ENCODE data around the gene PCDHGB7. TPM values are rescaled to one million over a fixed set of nuclear protein-coding genes. Genes with fewer than 3 reads are reported as not detected.

PCDHGB7 gene
- total RNA-seq, 4 donors from 2014 or later = 7.8 to 25.2 (median 10.2) TPM

DNA sequence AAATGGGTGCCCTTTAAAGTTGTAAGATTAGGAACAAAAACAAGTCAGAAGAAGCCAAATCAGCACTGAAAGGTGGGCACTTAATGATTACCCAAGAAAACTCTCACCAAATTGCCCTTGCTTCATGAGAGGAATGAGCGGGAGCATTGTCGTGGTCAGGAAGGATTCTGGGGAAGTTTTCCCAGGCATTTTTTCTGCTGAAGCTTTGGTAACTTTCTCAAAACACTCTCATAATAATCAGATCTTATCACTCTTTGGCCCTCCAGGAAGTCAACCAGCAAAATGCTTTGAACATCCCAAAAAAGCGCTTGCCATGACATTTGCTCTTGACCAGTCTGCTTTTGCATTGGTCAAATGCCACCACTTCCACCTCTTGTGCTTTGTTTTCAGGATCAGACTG lies 47.9 kb downstream of the PCDHGB7 start:
- ATAC-seq (ENCODE audit: low FRiP score) (no peak), DNase-seq (ENCODE audit: low spot score) (no peak)

More for the DNA sequence above, 47.9 kb downstream of the PCDHGB7 start:
- TF ChIP-seq, protein P1, sequence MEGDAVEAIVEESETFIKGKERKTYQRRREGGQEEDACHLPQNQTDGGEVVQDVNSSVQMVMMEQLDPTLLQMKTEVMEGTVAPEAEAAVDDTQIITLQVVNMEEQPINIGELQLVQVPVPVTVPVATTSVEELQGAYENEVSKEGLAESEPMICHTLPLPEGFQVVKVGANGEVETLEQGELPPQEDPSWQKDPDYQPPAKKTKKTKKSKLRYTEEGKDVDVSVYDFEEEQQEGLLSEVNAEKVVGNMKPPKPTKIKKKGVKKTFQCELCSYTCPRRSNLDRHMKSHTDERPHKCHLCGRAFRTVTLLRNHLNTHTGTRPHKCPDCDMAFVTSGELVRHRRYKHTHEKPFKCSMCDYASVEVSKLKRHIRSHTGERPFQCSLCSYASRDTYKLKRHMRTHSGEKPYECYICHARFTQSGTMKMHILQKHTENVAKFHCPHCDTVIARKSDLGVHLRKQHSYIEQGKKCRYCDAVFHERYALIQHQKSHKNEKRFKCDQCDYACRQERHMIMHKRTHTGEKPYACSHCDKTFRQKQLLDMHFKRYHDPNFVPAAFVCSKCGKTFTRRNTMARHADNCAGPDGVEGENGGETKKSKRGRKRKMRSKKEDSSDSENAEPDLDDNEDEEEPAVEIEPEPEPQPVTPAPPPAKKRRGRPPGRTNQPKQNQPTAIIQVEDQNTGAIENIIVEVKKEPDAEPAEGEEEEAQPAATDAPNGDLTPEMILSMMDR (IDR thresholded peaks at IDR 0.05) = no peak

Other genes starting within 250 kb of the PCDHGB7 start
- gene PCDHB7, start 245.0 kb upstream of the PCDHGB7 start, total RNA-seq = 1 to 10 TPM in 3 of 4 donors, under 1 TPM in 1; 0.94 to 3.3 (median 1.5) TPM
- under 1 TPM; 0.44 to 0.63 (median 0.53) TPM for gene PCDHB8, start 239.9 kb upstream of the PCDHGB7 start, total RNA-seq
- 1 to 10 TPM; 2.3 to 6.1 (median 3.6) TPM for gene PCDHB16, start 235.3 kb upstream of the PCDHGB7 start, total RNA-seq
- gene PCDHB9, start 230.5 kb upstream of the PCDHGB7 start, total RNA-seq = 1 to 10 TPM; 1.3 to 4.7 (median 2.8) TPM
- gene PCDHB10, start 225.3 kb upstream of the PCDHGB7 start, total RNA-seq = 1 to 10 TPM in 3 of 4 donors, under 1 TPM in 1; 0.96 to 3.6 (median 1.2) TPM
- gene PCDHB11, start 218.1 kb upstream of the PCDHGB7 start, total RNA-seq = 1 to 10 TPM; 1.3 to 2.4 (median 1.7) TPM
- gene PCDHB12, start 209.0 kb upstream of the PCDHGB7 start, total RNA-seq = 1 to 10 TPM; 1.9 to 4.4 (median 2.5) TPM
- 1 to 10 TPM; 1.8 to 7.7 (median 3.0) TPM for gene PCDHB13, start 203.8 kb upstream of the PCDHGB7 start, total RNA-seq
- gene PCDHB14, start 194.3 kb upstream of the PCDHGB7 start, total RNA-seq = 1 to 10 TPM; 2.0 to 7.1 (median 3.1) TPM
- 1 to 10 TPM; 2.0 to 6.0 (median 3.3) TPM for gene PCDHB15, start 172.3 kb upstream of the PCDHGB7 start, total RNA-seq
- 1 to 10 TPM in 1 of 4 donors, under 1 TPM in 1, not detected in 2; 0.46 to 2.0 TPM for gene SLC25A2, start 113.6 kb upstream of the PCDHGB7 start, total RNA-seq
- 10 to 100 TPM; 43.7 to 57.8 (median 52.5) TPM for gene TAF7, start 96.9 kb upstream of the PCDHGB7 start, total RNA-seq
- gene PCDHGA1, start 87.2 kb upstream of the PCDHGB7 start, total RNA-seq = 1 to 10 TPM in 1 of 4 donors, under 1 TPM in 3; 0.12 to 2.2 (median 0.59) TPM
- 1 to 10 TPM; 2.0 to 6.6 (median 4.0) TPM for gene PCDHGA2, start 78.9 kb upstream of the PCDHGB7 start, total RNA-seq
- gene PCDHGA3, start 73.8 kb upstream of the PCDHGB7 start, total RNA-seq = 1 to 10 TPM; 2.3 to 6.3 (median 2.8) TPM
- 1 to 10 TPM; 1.4 to 6.0 (median 2.2) TPM for gene PCDHGB1, start 67.6 kb upstream of the PCDHGB7 start, total RNA-seq
- gene PCDHGA4, start 62.7 kb upstream of the PCDHGB7 start, total RNA-seq = 1 to 10 TPM; 2.6 to 9.0 (median 3.9) TPM
- gene PCDHGB2, start 57.7 kb upstream of the PCDHGB7 start, total RNA-seq = 10 to 100 TPM in 1 of 4 donors, 1 to 10 TPM in 3; 2.5 to 15.3 (median 4.4) TPM
- gene PCDHGA5, start 53.5 kb upstream of the PCDHGB7 start, total RNA-seq = 10 to 100 TPM in 1 of 4 donors, 1 to 10 TPM in 3; 2.0 to 14.5 (median 3.3) TPM
- gene PCDHGB3, start 47.4 kb upstream of the PCDHGB7 start, total RNA-seq = 10 to 100 TPM in 1 of 4 donors, 1 to 10 TPM in 3; 2.5 to 13.2 (median 3.9) TPM
- gene PCDHGA6, start 43.8 kb upstream of the PCDHGB7 start, total RNA-seq = 1 to 10 TPM; 3.0 to 6.9 (median 4.6) TPM
- 1 to 10 TPM; 1.1 to 9.0 (median 3.6) TPM for gene PCDHGA7, start 34.9 kb upstream of the PCDHGB7 start, total RNA-seq
- 10 to 100 TPM in 1 of 4 donors, 1 to 10 TPM in 3; 2.4 to 14.5 (median 6.1) TPM for gene PCDHGB4, start 30.0 kb upstream of the PCDHGB7 start, total RNA-seq
- 1 to 10 TPM in 3 of 4 donors, under 1 TPM in 1; 0.72 to 7.4 (median 2.2) TPM for gene PCDHGA8, start 25.0 kb upstream of the PCDHGB7 start, total RNA-seq
- gene PCDHGB5, start 19.7 kb upstream of the PCDHGB7 start, total RNA-seq = 10 to 100 TPM in 1 of 4 donors, 1 to 10 TPM in 3; 6.5 to 18.8 (median 8.9) TPM
- gene PCDHGA9, start 14.9 kb upstream of the PCDHGB7 start, total RNA-seq = 10 to 100 TPM in 1 of 4 donors, 1 to 10 TPM in 3; 5.0 to 14.8 (median 7.3) TPM
- gene PCDHGB6, start 9.7 kb upstream of the PCDHGB7 start, total RNA-seq = 10 to 100 TPM in 1 of 4 donors, 1 to 10 TPM in 3; 4.2 to 12.6 (median 6.5) TPM
- 10 to 100 TPM in 1 of 4 donors, 1 to 10 TPM in 3; 5.5 to 14.0 (median 6.8) TPM for gene PCDHGA10, start 4.7 kb upstream of the PCDHGB7 start, total RNA-seq
- gene PCDHGA11, start 3.4 kb downstream of the PCDHGB7 start, total RNA-seq = 10 to 100 TPM in 1 of 4 donors, 1 to 10 TPM in 3; 3.1 to 12.1 (median 5.3) TPM
- gene PCDHGA12, start 12.8 kb downstream of the PCDHGB7 start, total RNA-seq = 10 to 100 TPM in 3 of 4 donors, 1 to 10 TPM in 1; 7.5 to 18.4 (median 14.2) TPM
- gene PCDHGC3, start 58.3 kb downstream of the PCDHGB7 start, total RNA-seq = 10 to 100 TPM; 34.8 to 83.1 (median 41.9) TPM
- 1 to 10 TPM; 1.5 to 4.1 (median 3.5) TPM for gene PCDHGC4, start 67.4 kb downstream of the PCDHGB7 start, total RNA-seq
- 1 to 10 TPM; 1.1 to 3.2 (median 2.1) TPM for gene PCDHGC5, start 71.4 kb downstream of the PCDHGB7 start, total RNA-seq
- gene DIAPH1, start 201.3 kb downstream of the PCDHGB7 start, total RNA-seq = 10 to 100 TPM; 35.5 to 93.2 (median 47.9) TPM
- gene HDAC3, start 219.2 kb downstream of the PCDHGB7 start, total RNA-seq = 10 to 100 TPM; 31.5 to 50.6 (median 38.5) TPM
- 1 to 10 TPM; 1.0 to 4.3 (median 2.9) TPM for gene RELL2, start 219.3 kb downstream of the PCDHGB7 start, total RNA-seq
- 10 to 100 TPM; 11.2 to 19.7 (median 15.5) TPM for gene FCHSD1, start 233.7 kb downstream of the PCDHGB7 start, total RNA-seq

All from omental fat pad (tissue), 4 donors.